Mesenchymal stem cell (in vitro differentiated cells and primary cell): ENCODE results near the gene EMILIN3.

Source experiments
- DNase-seq: peaks from one replicate; pipeline ENCODE4 v3.0.0-alpha.2; 2013
- H2AFZ ChIP-seq: one replicate; pipeline ENCODE4 v1.6.1; 2013; ENCODE audit warnings: low read depth, mild to moderate bottlenecking, control low read depth, inconsistent platforms, low read length, moderate library complexity
- H2AK5ac ChIP-seq: 2 replicates; pipeline ENCODE4 v1.6.1; 2013; ENCODE audit warnings: low read length, moderate library complexity, mild to moderate bottlenecking, inconsistent platforms; ENCODE audit not compliant: severe bottlenecking
- H2BK120ac ChIP-seq: one replicate; pipeline ENCODE4 v1.6.1; 2013; ENCODE audit warnings: low read depth, mild to moderate bottlenecking, inconsistent platforms, low read length, moderate library complexity
- H2BK12ac ChIP-seq, 2 experiments: one replicate each; pipeline ENCODE4 v1.6.1; 2013; ENCODE audit warnings: inconsistent platforms in 2 of 2, low read length in 2 of 2, mild to moderate bottlenecking in 2 of 2, moderate library complexity in 2 of 2, control low read depth in 1 of 2
- H2BK15ac ChIP-seq: one replicate; pipeline ENCODE4 v1.6.1; 2013; ENCODE audit warnings: mild to moderate bottlenecking, low read depth, inconsistent platforms; ENCODE audit not compliant: poor library complexity, severe bottlenecking
- H2BK5ac ChIP-seq: 2 replicates; pipeline ENCODE4 v1.6.1; 2013; ENCODE audit warnings: low read depth, mild to moderate bottlenecking, low read length, control low read depth, inconsistent platforms; ENCODE audit not compliant: poor library complexity, severe bottlenecking
- H3K14ac ChIP-seq, 2 experiments: one replicate each; pipeline ENCODE4 v1.6.1; 2013; ENCODE audit warnings: inconsistent platforms in 2 of 2, low read length in 2 of 2, control low read depth in 1 of 2, mild to moderate bottlenecking in 1 of 2, moderate library complexity in 1 of 2
- H3K18ac ChIP-seq, 2 experiments: one replicate each; pipeline ENCODE4 v1.6.1; 2013; ENCODE audit warnings: inconsistent platforms in 2 of 2, low read length in 2 of 2, control low read depth in 1 of 2, low read depth in 1 of 2, mild to moderate bottlenecking in 1 of 2
- H3K23ac ChIP-seq, 2 experiments: one replicate each; pipeline ENCODE4 v1.6.1; 2013; ENCODE audit warnings: inconsistent platforms in 2 of 2, low read length in 2 of 2, mild to moderate bottlenecking in 2 of 2, moderate library complexity in 2 of 2, control low read depth in 1 of 2
- H3K27ac ChIP-seq: 2 replicates; pipeline ENCODE4 v1.5.1; 2013; ENCODE audit warnings: mild to moderate bottlenecking, moderate library complexity, low read length, control low read depth, inconsistent platforms; ENCODE audit not compliant: poor library complexity, severe bottlenecking
- H3K27me3 ChIP-seq, 2 experiments: 2 replicates each; pipeline versions ENCODE4 v1.6.1 to v1.7.0; 2013; ENCODE audit warnings: low read length in 2 of 2, mild to moderate bottlenecking in 2 of 2, moderate library complexity in 2 of 2, control low read depth in 1 of 2, inconsistent platforms in 1 of 2; ENCODE audit not compliant: control insufficient read depth in 1 of 2, insufficient read depth in 1 of 2
- H3K36me3 ChIP-seq, 2 experiments: 2 replicates each; pipeline versions ENCODE4 v1.6.1 to v1.7.0; 2013; ENCODE audit warnings: low read length in 2 of 2, control low read depth in 1 of 2, inconsistent platforms in 1 of 2, low read depth in 1 of 2, mild to moderate bottlenecking in 1 of 2; ENCODE audit not compliant: insufficient read depth in 2 of 2, control insufficient read depth in 1 of 2
- H3K4ac ChIP-seq, 2 experiments: one replicate each; pipeline ENCODE4 v1.6.1; 2013; ENCODE audit warnings: inconsistent platforms in 2 of 2, low read length in 2 of 2, mild to moderate bottlenecking in 2 of 2, moderate library complexity in 2 of 2, control low read depth in 1 of 2, low read depth in 1 of 2
- H3K4me1 ChIP-seq: 2 replicates; pipeline ENCODE4 v1.6.1; 2013; ENCODE audit warnings: low read depth, low read length, control low read depth; ENCODE audit not compliant: control insufficient read depth, insufficient read depth
- H3K4me2 ChIP-seq: 2 replicates; pipeline ENCODE4 v1.6.1; 2013; ENCODE audit warnings: low read length, mild to moderate bottlenecking, inconsistent platforms; ENCODE audit not compliant: poor library complexity, severe bottlenecking
- H3K4me3 ChIP-seq, 2 experiments: 2 replicates each; pipeline versions ENCODE4 v1.5.1 to v1.7.0; 2013; ENCODE audit warnings: low read length in 2 of 2, mild to moderate bottlenecking in 2 of 2, control low read depth in 1 of 2, low read depth in 1 of 2; ENCODE audit not compliant: insufficient read depth in 1 of 2
- H3K79me1 ChIP-seq: replicated peaks from 2 replicates; pipeline ENCODE4 v1.6.1; 2013; ENCODE audit warnings: mild to moderate bottlenecking, control low read depth, low read length, inconsistent platforms; ENCODE audit not compliant: poor library complexity, severe bottlenecking
- H3K9ac ChIP-seq: 2 replicates; pipeline ENCODE4 v1.7.0; 2013; ENCODE audit warnings: mild to moderate bottlenecking, low read length, moderate library complexity
- H3K9me3 ChIP-seq: 2 replicates; pipeline ENCODE4 v1.7.0; 2013; ENCODE audit warnings: mild to moderate bottlenecking, low read length; ENCODE audit not compliant: control insufficient read depth
- H4K8ac ChIP-seq: one replicate; pipeline ENCODE4 v1.6.1; 2013; ENCODE audit warnings: inconsistent platforms, mild to moderate bottlenecking, low read length, moderate library complexity
- H4K91ac ChIP-seq: one replicate; pipeline ENCODE4 v1.6.1; 2013; ENCODE audit warnings: mild to moderate bottlenecking, low read length, inconsistent platforms
- WGBS: methylation state at CpG from one replicate; pipeline ENCODE4 v1.1.7; 2013; ENCODE audit warnings: mixed read lengths; 5-methylcytosine and 5-hydroxymethylcytosine counted together

The EMILIN3 gene

DNA sequence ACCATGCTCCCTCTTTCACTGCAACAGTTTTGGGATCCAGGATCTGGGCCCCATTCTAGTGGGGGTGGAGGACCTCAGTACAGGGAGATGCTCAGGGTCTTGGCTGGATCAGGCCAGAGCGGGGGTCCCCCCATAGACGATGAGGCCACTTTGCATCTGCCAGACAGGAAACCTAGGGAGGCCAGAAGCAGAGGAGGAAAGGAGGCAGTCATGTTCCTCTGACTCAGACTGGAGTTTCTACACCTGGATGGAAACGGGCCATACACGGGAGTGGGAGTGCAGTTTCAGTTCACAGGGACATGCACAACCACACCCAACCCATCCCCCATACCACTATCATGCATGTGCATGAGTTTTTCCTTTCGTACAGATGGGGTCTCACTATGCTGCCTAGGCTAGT, 3.6 kb upstream of the EMILIN3 start:
- WGBS: 88% methylated on average over 5 of the region's 5 CpGs
- no peak overlapping the region for H3K9ac ChIP-seq
- no peak overlapping the region for H2BK15ac ChIP-seq
- no peak overlapping the region for H3K4me2 ChIP-seq
- no peaks in the 10 kb centered on the region for H3K36me3 ChIP-seq
- H3K27ac ChIP-seq: no peak overlapping the region
- H2BK120ac ChIP-seq: no peak overlapping the region
- no peaks in the 10 kb centered on the region for H3K79me1 ChIP-seq
- no peak overlapping the region for H4K8ac ChIP-seq
- H3K23ac ChIP-seq: no peak overlapping the region
- H3K4me3 ChIP-seq: no peak overlapping the region
- H2BK12ac ChIP-seq: no peak overlapping the region
- H3K9me3 ChIP-seq: no peaks in the 10 kb centered on the region
- no peak overlapping the region for H2AFZ ChIP-seq
- no peak for DNase-seq
- H3K18ac ChIP-seq: no peak overlapping the region
- peaks cover 12% of the 10 kb centered on the region for H3K4me1 ChIP-seq
- H2AK5ac ChIP-seq: no peak overlapping the region
- H3K4ac ChIP-seq: no peak overlapping the region
- H2BK5ac ChIP-seq: no peak overlapping the region
- H3K27me3 ChIP-seq: peaks cover 57 to 79% of the 10 kb centered on the region in 2 experiments
- no peak overlapping the region for H4K91ac ChIP-seq
- no peak overlapping the region for H3K14ac ChIP-seq

DNA sequence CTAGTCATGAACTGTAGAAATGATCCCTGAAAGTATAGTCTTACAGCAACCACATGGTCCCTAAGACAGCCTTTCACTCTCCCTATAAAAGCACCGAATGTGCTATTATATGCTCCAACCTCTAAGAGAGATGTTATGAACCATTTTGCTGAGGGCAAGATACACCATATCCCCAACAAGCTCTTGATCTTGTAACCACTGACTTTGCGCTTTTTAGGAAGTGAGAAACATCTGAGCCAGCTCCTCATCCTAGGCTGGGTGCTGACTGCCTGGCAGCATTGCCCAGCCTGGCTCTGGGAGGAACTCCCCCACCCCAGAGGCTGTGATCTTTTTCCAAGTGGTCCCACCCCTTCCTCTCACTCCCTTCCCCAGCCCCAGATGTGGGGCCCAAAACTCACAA, 3.1 kb upstream of the EMILIN3 start:
- Histone ChIP-seq H2BK12ac (no peak overlapping the region), H4K91ac (no peak overlapping the region), H3K18ac (no peak overlapping the region), H3K4ac (no peak overlapping the region), H4K8ac (no peak overlapping the region), H3K14ac (no peak overlapping the region), H2BK5ac (no peak overlapping the region), H3K4me1 (peaks cover 12% of the 10 kb centered on the region), H3K9ac (no peak overlapping the region), H2BK120ac (no peak overlapping the region), H2AFZ (no peak overlapping the region), H3K23ac (no peak overlapping the region), H2AK5ac (no peak overlapping the region), H3K4me2 (no peak overlapping the region), H3K79me1 (no peaks in the 10 kb centered on the region), H3K27ac (no peak overlapping the region), H3K4me3 (no peak overlapping the region), H2BK15ac (no peak overlapping the region), H3K9me3 (no peaks in the 10 kb centered on the region), H3K36me3 (no peaks in the 10 kb centered on the region), H3K27me3 (peaks cover 57 to 80% of the 10 kb centered on the region in 2 experiments)
- no peak for DNase-seq
- WGBS: 94% methylated on average over 2 of the region's 2 CpGs

- WGBS: 95% methylated on average over 3 of the region's 3 CpGs
- Histone ChIP-seq H2BK15ac (no peak overlapping the region), H2BK5ac (no peak overlapping the region), H3K4me2 (no peak overlapping the region), H4K8ac (no peak overlapping the region), H3K4me3 (no peak overlapping the region), H2BK12ac (no peak overlapping the region), H3K36me3 (no peaks in the 10 kb centered on the region), H3K4me1 (peaks cover 12% of the 10 kb centered on the region), H2BK120ac (no peak overlapping the region), H3K9me3 (no peaks in the 10 kb centered on the region), H2AK5ac (no peak overlapping the region), H3K27me3 (peaks cover 54 to 77% of the 10 kb centered on the region in 2 experiments), H4K91ac (no peak overlapping the region), H3K23ac (no peak overlapping the region), H3K4ac (no peak overlapping the region), H2AFZ (no peak overlapping the region), H3K18ac (no peak overlapping the region), H3K27ac (no peak overlapping the region), H3K79me1 (no peaks in the 10 kb centered on the region), H3K14ac (no peak overlapping the region), H3K9ac (no peak overlapping the region)
- DNase-seq: no peak
Measured at GRCh38 chr20:41367956-41368355, 1.3 kb upstream of the EMILIN3 start.

DNA sequence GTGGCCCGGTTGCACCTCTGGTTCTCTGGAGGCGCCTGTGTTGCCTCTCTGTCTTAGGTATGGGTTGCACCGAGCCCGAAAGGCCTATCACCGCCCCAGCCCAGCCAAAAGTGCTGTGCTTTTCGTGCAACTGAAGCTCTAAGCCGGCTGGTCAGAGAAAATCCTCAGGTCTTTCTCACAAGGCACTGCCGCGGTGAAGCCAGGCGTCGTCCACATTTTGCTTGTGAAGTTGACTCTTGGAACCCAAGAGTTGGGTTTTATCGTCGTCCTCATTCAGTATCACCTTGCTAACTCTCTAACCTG, 726 bp upstream of the EMILIN3 start:
- H4K91ac ChIP-seq: no peak overlapping the region
- H3K4me3 ChIP-seq: no peak overlapping the region
- no peak overlapping the region for H2BK5ac ChIP-seq
- no peak overlapping the region for H2BK15ac ChIP-seq
- no peak overlapping the region for H3K4ac ChIP-seq
- DNase-seq: no peak
- no peaks in the 10 kb centered on the region for H3K79me1 ChIP-seq
- no peaks in the 10 kb centered on the region for H3K9me3 ChIP-seq
- H2AK5ac ChIP-seq: no peak overlapping the region
- no peak overlapping the region for H2BK12ac ChIP-seq
- H3K14ac ChIP-seq: no peak overlapping the region
- no peak overlapping the region for H3K23ac ChIP-seq
- H2AFZ ChIP-seq: no peak overlapping the region
- H3K9ac ChIP-seq: no peak overlapping the region
- no peak overlapping the region for H3K4me2 ChIP-seq
- no peak overlapping the region for H2BK120ac ChIP-seq
- H3K36me3 ChIP-seq: no peaks in the 10 kb centered on the region
- H3K4me1 ChIP-seq: peaks cover 12% of the 10 kb centered on the region
- H4K8ac ChIP-seq: no peak overlapping the region
- H3K27me3 ChIP-seq: peaks cover 52 to 71% of the 10 kb centered on the region in 2 experiments
- no peak overlapping the region for H3K18ac ChIP-seq
- H3K27ac ChIP-seq: no peak overlapping the region
- 64% methylated on average over 13 of the region's 13 CpGs for WGBS
